Fibroblast of skin of right biceps (primary cell): ENCODE results near the gene OPN3.

Source experiments
- DNase-seq: peaks from one replicate; pipeline ENCODE4 v3.0.0-alpha.2; 2013

Gene OPN3

DNA sequence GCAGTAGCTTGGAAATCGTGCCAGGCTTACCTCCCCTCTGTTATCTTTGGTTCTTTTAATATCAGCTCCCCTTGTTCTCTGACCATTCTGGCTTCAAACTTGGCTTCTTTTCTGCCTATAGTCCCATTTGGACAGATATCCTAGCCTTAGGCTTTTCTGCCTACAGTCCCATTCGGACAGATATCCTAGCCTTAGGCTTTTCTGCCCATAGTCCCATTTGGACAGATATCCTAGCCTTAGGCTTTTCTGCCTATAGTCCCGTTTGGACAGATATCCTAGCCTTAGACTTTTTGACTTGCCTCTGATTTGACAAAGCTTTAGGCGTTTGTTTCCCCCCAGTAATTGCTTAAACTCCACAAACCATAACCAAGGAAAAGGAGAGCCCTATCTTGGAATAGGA lies 25.6 kb downstream of the OPN3 start:
- no peak for DNase-seq

DNA sequence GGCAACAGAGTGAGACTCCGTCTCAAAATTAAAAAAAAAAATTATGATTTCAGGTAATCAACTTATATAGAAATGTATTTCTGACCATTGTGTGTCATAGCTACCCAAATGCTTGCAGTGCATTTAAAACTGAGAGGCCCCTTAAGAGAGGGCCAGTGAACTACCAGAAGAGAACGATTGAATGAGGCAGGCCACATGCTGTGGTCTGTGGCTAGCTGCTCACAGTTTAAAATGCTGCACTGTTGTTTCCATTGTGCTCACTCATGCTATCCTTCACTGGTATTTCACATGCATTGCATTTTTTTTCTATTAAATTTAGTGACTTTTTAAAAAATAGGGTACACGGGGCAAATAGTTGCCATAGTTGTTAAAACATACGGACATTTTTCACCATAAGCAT lies 26.0 kb downstream of the OPN3 start:
- no peak for DNase-seq

DNA sequence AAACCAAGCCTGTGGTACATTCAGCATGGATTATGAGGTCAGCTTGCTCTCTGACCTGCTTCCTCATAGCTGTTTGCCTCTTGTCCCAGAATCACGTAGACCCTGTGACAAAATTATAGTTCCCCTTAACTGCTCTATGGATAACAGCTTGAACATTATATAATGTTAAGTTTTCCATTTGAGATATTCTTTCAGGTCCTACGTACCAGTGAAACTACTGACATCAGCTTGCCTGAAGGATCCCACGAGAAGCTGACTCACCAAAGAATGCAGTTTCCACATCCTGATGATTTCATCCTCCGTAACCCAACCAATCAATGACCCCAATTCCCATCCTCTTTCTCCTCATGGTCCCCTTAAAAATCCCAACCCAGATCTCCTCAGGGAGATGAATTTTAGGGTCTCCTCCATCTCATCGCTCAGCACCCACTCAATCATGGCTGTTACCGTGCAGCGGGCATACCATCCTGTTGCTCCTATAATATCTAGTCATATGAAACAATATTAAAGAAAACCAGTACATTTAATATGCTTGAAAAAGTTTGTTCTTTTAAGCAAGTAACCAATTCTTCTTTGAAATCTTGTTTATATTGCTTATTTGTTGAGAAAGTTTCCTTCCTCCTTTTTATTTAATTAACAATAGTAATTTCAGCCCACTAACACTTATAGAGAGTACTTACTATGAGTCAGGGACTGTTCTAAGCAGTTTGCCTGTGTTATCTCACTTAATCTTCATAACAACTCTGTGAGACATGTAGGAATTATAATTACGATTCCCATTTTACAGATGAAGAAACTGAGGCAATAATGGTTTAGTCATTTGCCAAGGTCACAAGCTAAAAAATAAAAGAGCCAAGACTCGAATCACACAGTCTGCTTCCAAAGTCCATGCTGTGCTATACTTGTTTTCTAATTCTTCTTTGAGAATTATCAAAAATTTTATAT lies 27.4 kb downstream of the OPN3 start:
- DNase-seq: peak; percentile 88

DNA sequence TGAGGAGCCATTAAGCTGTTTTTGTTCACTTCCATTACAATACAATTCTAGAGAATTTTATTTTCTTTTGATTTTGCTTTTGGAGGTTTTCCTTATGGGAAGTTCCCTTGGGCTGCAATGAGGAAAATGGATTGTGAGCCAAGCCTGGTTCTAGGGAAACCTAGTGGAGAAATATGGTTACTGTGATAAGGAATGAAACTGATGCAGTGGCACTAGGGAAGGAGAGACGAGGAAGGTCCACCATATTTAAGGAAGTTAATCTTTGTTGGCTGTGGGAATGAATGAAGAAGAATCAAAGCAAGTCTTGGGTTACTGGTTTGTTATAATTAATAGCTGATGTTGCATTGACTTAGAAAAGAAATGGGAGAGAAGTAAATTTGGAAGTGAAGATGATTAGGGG lies 28.4 kb downstream of the OPN3 start:
- no peak for DNase-seq

DNA sequence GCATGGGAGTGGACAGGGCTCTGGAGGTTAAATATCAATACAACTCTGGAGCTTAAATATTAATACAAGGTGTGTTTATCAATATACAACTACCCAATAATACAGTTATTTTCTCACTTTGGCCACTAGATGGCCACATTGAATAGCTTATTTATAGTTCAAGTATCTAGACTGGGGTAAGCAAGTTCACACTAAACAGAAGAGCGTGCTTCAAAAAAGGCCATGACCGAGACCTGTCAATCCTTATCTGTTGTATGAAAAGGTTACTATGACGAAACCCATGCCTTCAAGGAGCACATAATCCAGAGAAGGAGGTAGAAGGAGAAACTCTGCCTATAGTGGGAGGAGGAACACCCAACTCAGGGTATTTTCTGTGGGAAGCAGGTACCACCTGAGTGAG lies 29.1 kb downstream of the OPN3 start:
- DNase-seq: peak; percentile 66

DNA sequence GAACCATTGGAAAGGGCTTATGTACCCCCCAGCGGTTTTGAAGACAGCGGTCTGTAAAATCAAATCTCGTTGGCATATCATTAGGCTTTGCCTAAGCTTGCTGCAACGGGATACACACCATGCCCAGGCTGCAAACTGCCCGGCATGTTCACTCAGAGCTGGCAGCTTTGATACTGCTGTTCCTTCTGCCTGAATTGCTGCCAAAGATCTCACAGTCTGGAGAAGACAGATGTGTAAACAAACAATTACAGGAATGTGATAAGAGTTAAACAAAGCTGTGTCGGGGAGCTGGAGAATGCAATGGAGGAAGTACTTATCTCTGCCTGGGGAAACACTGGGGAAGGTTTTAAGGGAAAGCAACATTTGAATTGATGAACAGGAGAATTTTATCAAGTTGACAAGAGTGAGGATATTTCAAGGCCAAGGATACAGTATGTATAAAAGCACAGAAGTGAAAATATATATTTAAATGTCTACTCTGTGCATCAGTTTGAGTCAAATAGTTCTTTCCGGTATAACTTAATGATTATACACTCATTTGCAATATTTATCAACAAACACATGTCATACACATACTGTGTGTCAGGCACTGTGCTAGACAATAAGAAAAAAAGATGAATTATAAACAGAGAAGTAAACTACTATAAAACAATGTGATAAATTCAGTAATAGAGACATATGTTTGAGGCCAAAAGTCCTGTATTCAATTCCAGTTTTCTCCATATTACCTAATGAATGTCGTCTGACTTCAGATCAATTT lies 29.9 kb downstream of the OPN3 start:
- DNase-seq: no peak

DNA sequence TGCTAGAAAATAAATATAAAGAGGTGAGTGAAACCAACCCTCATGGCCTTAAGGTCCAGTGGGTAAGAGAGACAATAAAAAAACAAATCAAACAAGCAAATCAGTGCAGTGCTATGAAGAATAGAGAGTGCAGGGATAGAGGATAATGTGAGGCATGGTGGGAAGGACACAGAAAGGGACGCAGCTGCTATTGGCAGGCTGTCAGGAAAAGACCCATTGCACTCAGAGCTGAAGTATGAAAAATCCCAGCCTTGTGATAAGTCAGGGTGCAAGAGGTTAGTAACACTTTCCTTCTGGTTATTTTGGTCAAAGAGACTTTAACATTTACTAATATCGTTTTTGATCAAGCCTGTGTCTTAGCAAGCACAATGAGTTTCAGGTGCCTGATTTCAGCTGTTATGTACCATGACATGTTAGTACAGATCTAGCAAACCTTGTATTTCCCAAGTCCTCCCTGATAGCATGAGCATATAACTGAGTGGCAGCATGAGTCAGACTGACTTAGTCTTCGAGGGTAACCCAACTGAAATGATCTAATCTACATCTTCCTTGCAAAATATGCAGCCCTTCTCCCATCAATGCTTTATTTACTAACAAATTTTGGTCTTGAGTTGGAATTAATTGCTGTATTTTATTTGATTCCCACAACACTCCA lies 31.7 kb downstream of the OPN3 start:
- peak; percentile 48 for DNase-seq

DNA sequence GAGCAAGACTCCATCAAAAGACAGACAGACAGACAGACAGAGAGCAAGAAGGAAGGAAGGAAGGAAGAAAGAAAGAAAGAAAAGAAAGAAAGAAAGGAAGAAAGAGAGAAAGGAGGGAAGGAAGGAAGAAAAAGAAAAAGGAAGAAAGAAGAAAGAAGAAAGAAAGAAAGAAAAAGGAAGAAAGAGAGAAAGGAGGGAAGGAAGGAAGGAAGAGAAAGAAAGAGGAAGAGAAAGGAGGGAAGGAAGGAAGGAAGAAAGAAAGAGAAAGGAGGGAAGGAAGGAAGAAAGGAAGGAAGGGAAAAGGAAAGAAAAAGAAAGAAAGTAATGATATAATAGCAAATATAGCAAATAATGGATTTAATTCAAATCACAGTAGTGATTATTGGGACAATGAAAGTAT lies 32.7 kb downstream of the OPN3 start:
- no peak for DNase-seq

DNA sequence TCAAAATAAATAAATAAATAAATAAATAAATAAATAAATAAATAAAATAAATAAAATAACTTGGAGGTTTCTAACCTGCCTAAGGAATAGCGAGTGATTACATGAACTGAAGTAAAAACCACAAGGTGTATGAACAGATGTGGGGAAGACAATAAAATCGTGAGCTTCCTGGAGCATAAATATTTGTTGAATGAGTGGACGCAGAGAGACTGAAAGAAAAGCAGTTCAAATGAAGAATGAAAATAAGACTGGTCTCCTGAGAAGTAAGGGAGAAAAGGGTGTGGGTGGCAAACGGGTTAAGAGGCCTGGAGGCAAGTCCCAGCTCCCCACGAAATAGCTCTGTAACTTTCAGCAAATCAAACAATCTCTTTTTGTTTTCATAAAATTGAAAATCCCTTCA lies 33.6 kb downstream of the OPN3 start:
- no peak for DNase-seq

DNA sequence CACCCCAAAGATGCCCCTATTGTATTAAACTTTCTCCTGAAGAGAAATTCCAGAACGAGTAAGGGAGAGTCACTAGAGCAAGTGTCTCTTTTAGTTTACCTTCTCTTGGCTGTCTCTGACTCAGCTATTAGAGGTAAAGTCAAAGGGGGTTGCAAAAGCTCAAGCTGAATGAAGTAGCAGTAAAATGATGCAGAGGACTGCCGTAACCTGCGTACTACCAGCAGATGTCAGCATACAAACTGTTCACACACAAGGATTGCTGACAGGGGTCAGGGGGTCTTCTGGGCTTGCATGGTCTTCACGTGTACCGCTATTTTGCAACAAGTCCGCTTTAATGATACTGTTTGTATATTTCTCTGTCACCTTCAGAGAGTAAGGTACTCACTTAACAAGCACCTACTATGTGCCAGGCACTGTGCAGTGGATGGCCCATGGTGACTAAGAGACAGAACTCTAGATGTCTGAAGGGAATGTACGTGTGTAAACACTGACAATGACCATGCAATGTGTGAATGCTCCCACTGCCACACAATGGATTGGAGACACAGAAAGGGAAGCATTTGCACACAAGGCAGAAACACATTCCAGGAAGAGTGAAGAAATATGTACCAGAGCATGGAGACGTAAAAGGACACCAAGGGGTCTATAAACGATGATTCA lies 34.9 kb downstream of the OPN3 start:
- no peak for DNase-seq

DNA sequence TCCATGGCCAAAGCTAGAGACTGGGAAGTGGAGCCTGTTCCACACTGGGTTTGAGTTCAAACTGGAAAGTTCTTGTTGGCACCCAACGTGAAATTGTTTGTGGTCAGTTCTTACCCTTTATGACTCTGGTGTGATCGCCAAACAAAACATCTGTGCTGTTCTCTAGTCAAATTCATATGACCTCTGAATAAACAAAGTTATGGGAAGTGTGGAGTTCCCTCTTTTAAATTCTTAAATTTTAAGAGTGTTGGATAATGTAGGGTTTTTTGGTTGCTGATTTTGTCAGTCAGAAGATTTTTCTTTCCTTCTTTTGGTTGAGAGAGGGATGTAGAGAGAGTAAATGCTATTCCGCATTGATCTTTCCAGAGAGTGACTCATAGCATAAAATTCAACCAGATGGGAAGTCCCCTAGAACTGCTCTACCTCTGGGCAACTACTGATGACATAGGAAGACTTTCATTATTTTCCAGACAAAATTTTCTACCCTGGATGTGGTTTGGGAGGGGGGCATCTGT lies 36.4 kb downstream of the OPN3 start:
- DNase-seq: no peak

DNA sequence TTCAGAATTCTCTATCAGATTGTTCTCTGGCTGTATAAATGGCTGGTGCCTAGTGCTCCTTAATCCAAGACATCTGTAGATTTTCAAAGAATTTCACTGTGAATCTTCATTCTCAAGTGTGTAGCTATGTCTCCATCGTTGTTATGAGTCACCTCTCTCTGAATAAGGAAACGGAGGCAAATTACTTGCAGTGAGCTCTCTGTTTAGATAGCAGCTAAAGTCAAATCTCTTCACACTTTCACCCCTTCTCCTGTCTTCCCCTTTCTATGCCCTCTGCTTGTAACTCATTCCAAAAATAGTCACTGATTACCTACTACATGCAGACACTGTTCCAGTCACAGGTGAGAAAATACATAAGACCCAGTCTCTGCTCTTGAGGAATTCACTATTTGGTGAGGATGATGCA lies 39.7 kb downstream of the OPN3 start:
- peak; percentile 66 for DNase-seq

DNA sequence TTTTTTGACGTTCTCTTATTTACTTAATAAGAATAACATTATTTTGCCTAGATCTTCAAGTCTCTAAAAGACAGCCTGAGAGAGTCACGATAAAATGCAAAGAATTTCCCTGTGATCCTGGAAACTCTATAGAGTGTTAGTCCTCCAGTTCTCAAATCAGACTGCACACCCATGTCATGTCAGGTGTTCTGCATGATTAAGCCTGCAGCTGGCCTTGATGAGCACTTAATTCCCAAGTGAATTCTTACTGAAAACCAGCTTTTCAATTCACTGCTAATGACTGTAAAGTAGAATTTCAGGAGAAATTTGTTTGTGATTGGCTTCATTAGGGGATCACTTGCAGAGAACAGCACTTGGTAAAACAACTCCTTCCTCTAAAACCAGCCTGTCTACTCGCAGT lies 41.9 kb downstream of the OPN3 start:
- no peak for DNase-seq

DNA sequence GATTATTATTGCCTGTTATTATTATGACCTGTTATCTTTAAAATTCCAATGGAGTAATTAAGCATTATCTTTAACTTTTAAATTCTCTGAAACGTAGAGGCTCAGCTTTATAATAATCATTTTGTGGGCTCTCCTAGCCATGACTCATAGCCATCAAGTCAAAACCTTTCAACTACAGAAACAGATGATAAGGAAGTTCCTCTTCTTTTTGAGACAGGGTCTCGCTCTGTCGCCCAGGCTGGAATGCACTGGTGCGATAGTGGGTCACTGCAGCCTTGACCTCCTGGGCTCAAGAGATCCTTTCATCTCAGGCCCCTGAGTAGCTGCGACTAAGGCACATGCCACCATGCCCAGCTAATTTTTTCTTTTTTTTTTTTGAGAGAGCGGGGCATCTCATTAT lies 43.5 kb downstream of the OPN3 start:
- no peak for DNase-seq

DNA sequence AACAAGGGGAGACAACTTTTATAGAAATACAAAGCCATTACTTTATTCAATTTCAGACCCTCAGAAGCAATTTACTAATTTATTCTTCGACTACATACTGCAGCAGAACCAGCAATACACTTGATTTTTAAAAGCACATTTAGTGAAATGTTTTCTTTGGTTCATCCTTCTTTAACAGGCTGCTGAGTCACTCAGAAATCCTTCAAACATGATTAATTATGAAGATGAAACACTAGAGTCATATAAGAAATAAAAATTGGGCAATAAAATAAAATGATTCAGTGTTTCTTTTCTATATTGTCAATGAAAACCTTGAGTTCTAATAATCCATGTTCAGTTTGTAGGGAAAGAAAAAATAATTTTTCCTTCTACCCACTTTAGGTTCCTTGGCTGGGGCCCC lies 47.0 kb downstream of the OPN3 start:
- DNase-seq: peak; percentile 44

DNA sequence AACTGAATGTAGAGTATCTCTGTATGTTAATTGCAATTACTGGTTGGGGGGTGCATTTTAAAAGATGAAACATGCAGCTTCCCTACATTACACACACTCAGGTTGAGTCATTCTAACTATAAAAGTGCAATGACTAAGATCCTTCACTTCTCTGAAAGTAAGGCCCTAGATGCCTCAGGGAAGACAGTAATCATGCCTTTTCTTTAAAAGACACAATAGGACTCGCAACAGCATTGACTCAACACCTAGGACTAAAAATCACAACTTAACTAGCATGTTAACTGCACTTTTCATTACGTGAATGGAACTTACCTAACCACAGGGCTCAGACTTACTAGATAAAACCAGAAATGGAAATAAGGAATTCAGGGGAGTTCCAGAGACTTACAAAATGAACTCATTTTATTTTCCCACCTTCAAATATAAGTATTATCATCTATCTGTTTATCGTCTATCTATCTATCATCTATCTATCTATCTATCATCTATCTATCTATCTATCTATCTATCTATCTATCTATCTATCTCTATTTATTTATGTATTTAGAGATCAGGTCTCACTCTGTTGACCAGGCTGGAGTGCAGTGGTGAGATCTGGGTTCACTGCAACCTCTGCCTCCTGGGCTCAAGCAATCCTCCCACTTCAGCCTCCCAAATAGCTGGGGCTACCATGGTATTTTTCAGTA lies 47.8 kb downstream of the OPN3 start:
- DNase-seq: peak; percentile 69

DNA sequence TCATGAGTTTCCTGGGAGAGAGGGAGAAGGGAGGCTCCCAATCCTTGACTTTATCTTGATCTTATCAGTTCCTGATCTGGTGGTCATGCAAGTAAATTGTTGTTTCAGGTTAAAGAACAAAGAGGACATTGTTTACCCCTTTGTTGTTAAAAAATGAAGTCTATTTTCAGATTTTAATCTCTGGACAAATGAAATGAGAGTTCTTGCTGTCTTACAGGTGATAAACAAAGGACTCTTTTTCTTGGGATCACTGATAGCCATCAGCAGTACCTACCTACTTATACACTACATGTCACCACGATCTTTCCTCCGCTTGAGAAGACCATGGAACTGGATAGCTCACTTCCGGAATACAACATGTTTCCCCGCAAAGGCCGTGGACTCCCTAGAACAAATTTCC lies 48.4 kb downstream of the OPN3 start:
- DNase-seq: no peak

DNA sequence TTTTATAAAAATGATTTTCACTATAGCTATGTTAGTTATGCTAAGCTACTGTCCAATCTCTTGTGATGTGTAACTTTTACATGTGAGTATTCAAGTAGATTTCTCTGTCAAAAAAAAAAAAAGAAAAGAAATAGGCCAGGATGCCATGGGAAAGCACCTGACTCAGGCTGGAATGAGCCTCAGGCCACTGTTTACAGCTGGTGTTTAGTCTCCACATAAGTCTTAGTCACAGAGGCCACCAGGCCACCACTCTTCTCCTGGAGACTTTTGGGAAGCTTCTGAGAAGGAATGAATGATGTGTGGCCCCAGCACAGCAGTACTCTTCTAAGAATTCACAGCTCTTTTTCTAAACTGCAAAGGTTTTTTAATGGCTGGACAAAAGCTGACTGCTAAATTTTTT lies 48.9 kb downstream of the OPN3 start:
- DNase-seq: peak; percentile 32

DNA sequence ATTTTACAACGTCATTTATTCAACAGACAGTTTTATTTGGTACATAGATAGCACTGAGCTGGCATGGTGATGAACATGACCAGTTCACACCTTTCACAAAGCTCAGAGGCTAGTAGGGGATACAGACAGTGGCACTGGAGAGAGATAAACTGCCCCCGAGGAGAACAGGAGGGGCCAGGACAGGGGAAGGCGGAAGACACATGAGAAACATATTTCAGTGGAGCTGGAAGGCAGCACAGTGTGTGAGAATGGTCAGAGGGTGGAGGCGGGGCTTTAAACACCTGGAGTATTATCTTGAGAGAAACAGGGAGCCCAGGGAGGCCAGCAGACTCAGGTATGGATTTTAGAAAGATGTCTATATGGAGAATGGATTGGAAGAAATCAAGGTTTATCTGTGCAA lies 49.5 kb downstream of the OPN3 start:
- DNase-seq: no peak

DNA sequence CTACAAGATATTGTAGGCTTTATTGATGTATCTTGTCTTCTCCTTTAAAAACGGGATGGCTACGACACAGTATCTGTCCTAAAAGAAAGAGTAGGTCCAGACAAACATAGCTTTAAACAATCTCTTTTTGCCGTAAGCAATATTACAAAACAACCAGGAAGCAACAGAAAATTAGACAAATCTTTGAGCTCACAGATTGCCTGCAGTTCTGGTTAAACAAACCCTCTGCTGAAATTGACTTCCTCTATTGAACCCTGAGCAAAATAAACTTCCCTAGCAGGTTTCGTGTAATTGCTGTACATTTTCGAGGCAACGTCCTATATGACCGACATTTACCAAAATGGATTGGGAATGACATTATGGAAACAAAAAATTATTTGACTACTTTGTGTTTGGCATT lies 50.6 kb downstream of the OPN3 start:
- DNase-seq: no peak

DNA sequence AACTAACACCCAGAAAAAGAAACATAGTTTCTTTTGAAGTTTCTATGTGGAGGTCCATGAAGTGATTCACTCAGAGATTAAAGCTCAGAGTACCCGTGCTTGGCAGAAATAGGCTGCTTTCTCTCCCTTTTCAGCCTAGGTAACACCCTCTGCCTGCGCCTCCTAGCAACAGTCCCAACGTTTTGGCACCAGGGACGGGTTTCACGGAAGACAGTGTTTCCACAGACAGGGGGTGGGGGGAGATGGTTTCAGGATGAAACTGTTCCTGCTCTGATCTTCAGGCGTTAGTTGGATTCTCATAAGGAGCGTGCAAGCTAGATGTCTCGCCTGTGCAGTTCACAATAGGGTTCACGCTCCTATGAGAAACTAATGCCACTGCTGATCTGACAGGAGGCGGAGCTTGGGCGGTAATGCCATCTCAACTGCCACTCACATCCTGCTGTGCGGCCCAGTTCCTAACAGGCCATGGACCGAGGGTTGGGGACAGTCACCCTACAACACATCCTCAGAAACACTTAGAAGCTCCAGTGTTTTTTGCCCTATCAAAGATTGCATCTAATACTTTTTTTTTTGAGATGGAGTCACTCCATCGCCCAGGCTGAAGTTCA lies 53.2 kb downstream of the OPN3 start:
- no peak for DNase-seq

DNA sequence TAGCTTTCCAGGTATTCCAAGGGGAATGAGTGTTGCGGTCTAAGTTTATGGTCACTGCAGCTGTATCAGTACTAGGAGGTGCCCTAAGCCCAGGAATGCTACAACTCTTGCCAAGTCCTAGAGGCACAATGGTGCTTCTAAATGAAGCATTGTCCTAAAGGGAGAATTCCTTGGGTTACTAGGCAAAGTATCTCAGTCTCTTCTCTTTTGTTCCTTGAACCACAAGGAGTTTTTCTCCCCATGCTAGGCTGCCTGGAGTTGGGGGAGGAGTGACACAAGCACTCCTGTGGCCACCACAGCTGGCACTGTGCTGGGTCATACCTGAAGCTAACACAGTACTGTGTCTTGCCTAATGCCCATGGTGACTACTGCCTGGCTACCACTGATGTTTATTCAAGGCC lies 57.2 kb downstream of the OPN3 start:
- no peak for DNase-seq
